GM23338 (cell line): ENCODE data around the gene RUNDC3A. TPM values are rescaled to one million over a fixed set of nuclear protein-coding genes. Genes with fewer than 3 reads are reported as not detected.
A peak's percentile ranks its signal among the peaks of the same experiment; 100 is the strongest.

ENCODE experiments used
- ATAC-seq: fragments of 200-7000 bp; cut with Tn5 transposase; 3 replicates; pipeline ENCODE4 v1.9.1; 2020
- DNase-seq: peaks from one replicate; pipeline ENCODE4 v3.0.0-alpha.2; 2015; ENCODE audit warnings: low spot score
- H2AFZ ChIP-seq: fragments of 200-600 bp; sonication (generic); 2 replicates; pipeline ENCODE4 v1.8.0; 2016; ENCODE audit warnings: antibody characterized with exemption, mild to moderate bottlenecking, moderate library complexity
- H3F3A ChIP-seq: fragments of 200-600 bp; sonication (generic); replicated peaks from 2 replicates; pipeline ENCODE4 v1.8.0; 2017; ENCODE audit warnings: antibody characterized with exemption, mixed run types, low read depth
- H3K27ac ChIP-seq: fragments of 200-600 bp; sonication (generic); 2 replicates; pipeline ENCODE4 v1.6.1; 2016; ENCODE audit warnings: low read depth
- H3K27me3 ChIP-seq: fragments of 200-600 bp; sonication (generic); 2 replicates; pipeline ENCODE4 v1.8.0; 2016; ENCODE audit warnings: mild to moderate bottlenecking, mixed run types, moderate library complexity; ENCODE audit not compliant: insufficient read depth
- H3K36me3 ChIP-seq: fragments of 200-600 bp; sonication (generic); 2 replicates; pipeline ENCODE4 v1.8.0; 2016; ENCODE audit warnings: mild to moderate bottlenecking; ENCODE audit not compliant: insufficient read depth
- H3K4me1 ChIP-seq: fragments of 200-600 bp; sonication (generic); 2 replicates; pipeline ENCODE4 v1.8.0; 2016; ENCODE audit warnings: mild to moderate bottlenecking, moderate library complexity; ENCODE audit not compliant: insufficient read depth
- H3K4me2 ChIP-seq: fragments of 200-600 bp; sonication (generic); 2 replicates; pipeline ENCODE4 v1.7.1; 2017; ENCODE audit warnings: mixed run types
- H3K4me3 ChIP-seq: fragments of 200-600 bp; sonication (generic); 2 replicates; pipeline ENCODE4 v1.6.1; 2016; ENCODE audit warnings: mixed run types
- H3K79me2 ChIP-seq: fragments of 200-600 bp; sonication (generic); replicated peaks from 2 replicates; pipeline ENCODE4 v1.8.0; 2017; ENCODE audit warnings: mild to moderate bottlenecking; ENCODE audit not compliant: insufficient read depth
- H3K9me2 ChIP-seq: fragments of 200-600 bp; sonication (generic); 2 replicates; pipeline ENCODE4 v1.8.0; 2017; ENCODE audit not compliant: insufficient read depth
- H4K20me1 ChIP-seq: fragments of 200-600 bp; sonication (generic); replicated peaks from 2 replicates; pipeline ENCODE4 v1.8.0; 2017; ENCODE audit warnings: mild to moderate bottlenecking; ENCODE audit not compliant: insufficient read depth
- H3K27ac Mint-ChIP-seq: 2 replicates; pipeline ENCODE4 v1.8.0; 2020; ENCODE audit warnings: inconsistent platforms, mild to moderate bottlenecking, moderate library complexity, mixed read lengths
- H3K27me3 Mint-ChIP-seq: 3 replicates; pipeline ENCODE4 v1.8.0; 2022; ENCODE audit warnings: low read depth, mild to moderate bottlenecking, moderate library complexity, mixed read lengths, inconsistent platforms; ENCODE audit not compliant: insufficient read depth, poor library complexity
- H3K36me3 Mint-ChIP-seq: 3 replicates; pipeline ENCODE4 v1.8.0; 2021; ENCODE audit warnings: low read depth, mild to moderate bottlenecking, inconsistent platforms, moderate library complexity, mixed read lengths
- H3K4me1 Mint-ChIP-seq: 3 replicates; pipeline ENCODE4 v1.8.0; 2020; ENCODE audit warnings: mild to moderate bottlenecking, inconsistent platforms, mixed read lengths
- H3K4me3 Mint-ChIP-seq: 3 replicates; pipeline ENCODE4 v1.8.0; 2021; ENCODE audit warnings: moderate library complexity, mild to moderate bottlenecking, inconsistent platforms, mixed read lengths
- H3K9me3 Mint-ChIP-seq: 3 replicates; pipeline ENCODE4 v1.8.0; 2020; ENCODE audit warnings: moderate library complexity, mild to moderate bottlenecking, inconsistent platforms, mixed read lengths
- CREB1 ChIP-seq: fragments of 250-450 bp; sonication (Bioruptor Pico); IDR thresholded peaks from 2 replicates; pipeline ENCODE4 v1.5.0; 2020; ENCODE audit warnings: low read depth, mild to moderate bottlenecking, moderate library complexity
- CTCF ChIP-seq, 2 experiments: fragments of 200-600 bp in 1 of 2; sonication (generic) in 1 of 2; conservative IDR thresholded peaks; 2 replicates each; pipeline versions ENCODE4 v1.5.1 to v1.6.1; 2016 to 2017; ENCODE audit warnings: antibody characterized with exemption in 2 of 2, low read depth in 2 of 2, mild to moderate bottlenecking in 2 of 2, moderate library complexity in 1 of 2
- EZH2phosphoT487 ChIP-seq: fragments of 200-600 bp; sonication (generic); IDR thresholded peaks from one replicate; pipeline ENCODE4 v1.8.1; 2018; ENCODE audit warnings: antibody characterized with exemption; ENCODE audit not compliant: unreplicated experiment
- JUNB ChIP-seq: IDR thresholded peaks from one replicate; pipeline ENCODE4 v1.6.1; 2016; ENCODE audit warnings: antibody characterized with exemption; ENCODE audit not compliant: unreplicated experiment
- NANOG ChIP-seq: IDR thresholded peaks from 2 replicates; pipeline ENCODE4 v1.6.1; 2016; ENCODE audit warnings: antibody characterized with exemption, borderline replicate concordance
- POLR2AphosphoS5 ChIP-seq: IDR thresholded peaks from 2 replicates; pipeline ENCODE4 v1.6.1; 2016; ENCODE audit warnings: antibody characterized with exemption, low read depth
- STAT1 ChIP-seq: IDR thresholded peaks from one replicate; pipeline ENCODE4 v1.6.1; 2016; ENCODE audit warnings: antibody characterized with exemption; ENCODE audit not compliant: unreplicated experiment
- ZNF114 ChIP-seq: fragments of 250-450 bp; sonication (Bioruptor Pico); IDR thresholded peaks from 2 replicates; pipeline ENCODE4 v1.5.0; 2020; ENCODE audit warnings: mild to moderate bottlenecking, moderate library complexity
- polyA plus RNA-seq: library from polyadenylated mRNA; unstranded; fragments of >200 nt; fragmentation: Nextera tagmentation; extraction: Ambion mirVana; gene quantifications from 2 replicates; pipeline ENCODE4 v1.2.1, GENCODE V29; 2016
- total RNA-seq: library from RNA; depleted of rRNA; stranded (reverse); fragments of >200 nt; shearing (Covaris generic); gene quantifications from 2 replicates; pipeline ENCODE4 v1.2.3, GENCODE V29; 2014
- TF ChIP-seq, protein P1 (sequence below): IDR thresholded peaks from one replicate; pipeline ENCODE4 v1.6.1; 2018; ENCODE audit warnings: antibody characterized with exemption; ENCODE audit not compliant: unreplicated experiment

Gene RUNDC3A
- total and polyA plus RNA-seq, 2 experiments from 2014 or later, result 3.7 to 5.5 TPM

DNA sequence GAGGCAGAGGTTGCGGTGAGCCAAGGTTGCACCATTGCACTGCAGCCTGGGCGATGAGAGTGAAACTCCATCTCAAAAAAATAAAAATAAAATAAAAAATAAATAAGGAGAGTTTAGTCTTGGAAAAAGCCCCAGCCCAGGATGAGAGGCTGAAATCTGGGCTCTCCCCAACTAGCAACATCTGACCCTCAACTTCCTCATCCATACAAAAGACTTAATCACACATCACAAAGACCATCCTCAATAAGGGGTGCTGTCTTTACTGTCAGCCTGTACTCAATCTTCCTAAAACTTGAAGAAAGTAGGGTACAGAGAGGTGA is 29.1 kb upstream of the RUNDC3A start:
- no peaks in the 10 kb centered on the region for H3K27me3 ChIP-seq
- no peak overlapping the region for H3K27ac ChIP-seq
- H3F3A ChIP-seq, result no peaks in the 10 kb centered on the region
- DNase-seq (no peak), ATAC-seq (no peak)
- H3K4me1 ChIP-seq, result peaks cover 14% of the 10 kb centered on the region
- H3K4me3 ChIP-seq, result no peak overlapping the region
- peak overlapping the region; percentile 95 for H2AFZ ChIP-seq
- Mint-ChIP-seq H3K36me3 (no peaks in the 10 kb centered on the region; the same call in 2 of the 3 replicates), H3K4me3 (no peak overlapping the region; the same call in 2 of the 3 replicates), H3K27me3 (peaks cover 16% of the 10 kb centered on the region), H3K9me3 (no peaks in the 10 kb centered on the region), H3K27ac (0 out of 2 replicates have a peak overlapping the region, but pooled peaks have one; percentile 2), H3K4me1 (peaks cover 14% of the 10 kb centered on the region)
- H3K4me2 ChIP-seq, result 0 out of 2 replicates have a peak overlapping the region, but pooled peaks have one; percentile 64
- no peaks in the 10 kb centered on the region for H3K36me3 ChIP-seq
- H3K9me2 ChIP-seq, result no peaks in the 10 kb centered on the region
- no peaks in the 10 kb centered on the region for H4K20me1 ChIP-seq
- TF ChIP-seq NANOG (no peak), POLR2AphosphoS5 (no peak), EZH2phosphoT487 (no peak)
- no peaks in the 10 kb centered on the region for H3K79me2 ChIP-seq

- Mint-ChIP-seq H3K4me3 (peak overlapping the region; percentile 1; the same call in 2 of the 3 replicates), H3K9me3 (no peaks in the 10 kb centered on the region), H3K27me3 (peaks cover 16% of the 10 kb centered on the region), H3K4me1 (peaks cover 14% of the 10 kb centered on the region), H3K27ac (0 out of 2 replicates have a peak overlapping the region, but pooled peaks have one; percentile 2), H3K36me3 (no peaks in the 10 kb centered on the region; the same call in 2 of the 3 replicates)
- H3K9me2 ChIP-seq, result no peaks in the 10 kb centered on the region
- no peaks in the 10 kb centered on the region for H3K27me3 ChIP-seq
- no peaks in the 10 kb centered on the region for H3F3A ChIP-seq
- H3K4me2 ChIP-seq, result peak overlapping the region; percentile 64; the same call in 1 of the 2 replicates
- H4K20me1 ChIP-seq, result no peaks in the 10 kb centered on the region
- peak; percentile 96 for ATAC-seq
- no peak overlapping the region for H3K4me3 ChIP-seq
- H3K36me3 ChIP-seq, result no peaks in the 10 kb centered on the region
- TF ChIP-seq STAT1, result no peak
- no peak for TF ChIP-seq ZNF114 (CRISPR knock-in tag)
- no peak for TF ChIP-seq CTCF (conservative IDR thresholded peaks at IDR 0.05; ENCODE audit: low read depth in 2 of 2)
- TF ChIP-seq CREB1 (CRISPR knock-in tag), result peak; percentile 64
- peak overlapping the region; percentile 55; the same call in 1 of the 2 replicates for H3K27ac ChIP-seq
- H3K4me1 ChIP-seq, result peaks cover 14% of the 10 kb centered on the region
- no peaks in the 10 kb centered on the region for H3K79me2 ChIP-seq
- H2AFZ ChIP-seq, result peak overlapping the region; percentile 95
- DNase-seq, result peak; percentile 89
Observed at GRCh38 chr17:44279666-44280391, 28.6 kb upstream of the RUNDC3A start.

GRCh38 chr17:44280392-44280937 is 27.9 kb upstream of the RUNDC3A start:
- Histone ChIP-seq H3K27me3 (no peaks in the 10 kb centered on the region), H3K9me2 (no peaks in the 10 kb centered on the region), H3K36me3 (no peaks in the 10 kb centered on the region), H3K4me2 (peak overlapping the region; percentile 64; the same call in 1 of the 2 replicates), H3K4me1 (peaks cover 14% of the 10 kb centered on the region), H3K27ac (peak overlapping the region; percentile 55; the same call in 1 of the 2 replicates), H3K79me2 (no peaks in the 10 kb centered on the region), H3F3A (no peaks in the 10 kb centered on the region), H2AFZ (peak overlapping the region; percentile 95), H3K4me3 (no peak overlapping the region), H4K20me1 (no peaks in the 10 kb centered on the region)
- no peaks in the 10 kb centered on the region for H3K36me3 Mint-ChIP-seq
- peaks cover 14% of the 10 kb centered on the region for H3K4me1 Mint-ChIP-seq
- peaks cover 16% of the 10 kb centered on the region for H3K27me3 Mint-ChIP-seq
- no peaks in the 10 kb centered on the region for H3K9me3 Mint-ChIP-seq
- 0 out of 2 replicates have a peak overlapping the region, but pooled peaks have one; percentile 2 for H3K27ac Mint-ChIP-seq
- DNase-seq (no peak), ATAC-seq (no peak; the same call in 2 of the 3 replicates)
- peak overlapping the region; percentile 1; the same call in 1 of the 3 replicates for H3K4me3 Mint-ChIP-seq
- TF ChIP-seq POLR2AphosphoS5 (no peak), JUNB (no peak), NANOG (no peak), CTCF (conservative IDR thresholded peaks at IDR 0.05; ENCODE audit: low read depth in 2 of 2) (no peak), ZNF114 (CRISPR knock-in tag) (no peak), CREB1 (CRISPR knock-in tag) (no peak), STAT1 (no peak), EZH2phosphoT487 (no peak)
- TF ChIP-seq, protein P1, sequence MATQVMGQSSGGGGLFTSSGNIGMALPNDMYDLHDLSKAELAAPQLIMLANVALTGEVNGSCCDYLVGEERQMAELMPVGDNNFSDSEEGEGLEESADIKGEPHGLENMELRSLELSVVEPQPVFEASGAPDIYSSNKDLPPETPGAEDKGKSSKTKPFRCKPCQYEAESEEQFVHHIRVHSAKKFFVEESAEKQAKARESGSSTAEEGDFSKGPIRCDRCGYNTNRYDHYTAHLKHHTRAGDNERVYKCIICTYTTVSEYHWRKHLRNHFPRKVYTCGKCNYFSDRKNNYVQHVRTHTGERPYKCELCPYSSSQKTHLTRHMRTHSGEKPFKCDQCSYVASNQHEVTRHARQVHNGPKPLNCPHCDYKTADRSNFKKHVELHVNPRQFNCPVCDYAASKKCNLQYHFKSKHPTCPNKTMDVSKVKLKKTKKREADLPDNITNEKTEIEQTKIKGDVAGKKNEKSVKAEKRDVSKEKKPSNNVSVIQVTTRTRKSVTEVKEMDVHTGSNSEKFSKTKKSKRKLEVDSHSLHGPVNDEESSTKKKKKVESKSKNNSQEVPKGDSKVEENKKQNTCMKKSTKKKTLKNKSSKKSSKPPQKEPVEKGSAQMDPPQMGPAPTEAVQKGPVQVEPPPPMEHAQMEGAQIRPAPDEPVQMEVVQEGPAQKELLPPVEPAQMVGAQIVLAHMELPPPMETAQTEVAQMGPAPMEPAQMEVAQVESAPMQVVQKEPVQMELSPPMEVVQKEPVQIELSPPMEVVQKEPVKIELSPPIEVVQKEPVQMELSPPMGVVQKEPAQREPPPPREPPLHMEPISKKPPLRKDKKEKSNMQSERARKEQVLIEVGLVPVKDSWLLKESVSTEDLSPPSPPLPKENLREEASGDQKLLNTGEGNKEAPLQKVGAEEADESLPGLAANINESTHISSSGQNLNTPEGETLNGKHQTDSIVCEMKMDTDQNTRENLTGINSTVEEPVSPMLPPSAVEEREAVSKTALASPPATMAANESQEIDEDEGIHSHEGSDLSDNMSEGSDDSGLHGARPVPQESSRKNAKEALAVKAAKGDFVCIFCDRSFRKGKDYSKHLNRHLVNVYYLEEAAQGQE, result no peak
